K562 (cell line): Measurements from ENCODE around the gene GFM2. TPM values are rescaled to one million over a fixed set of nuclear protein-coding genes. Genes with fewer than 3 reads are reported as not detected.

ENCODE experiments used
- BACH1 ChIP-seq: fragments of 200-800 bp; sonication (Bioruptor generic); IDR thresholded peaks from 2 replicates; pipeline ENCODE4 v1.6.1; 2016; ENCODE audit warnings: missing genetic modification characterization, missing compliant biosample characterization
- CBFB ChIP-seq: sonication (generic); formaldehyde crosslinking; IDR thresholded peaks from 2 replicates; pipeline ENCODE4 v1.4.0; 2020; ENCODE audit warnings: mild to moderate bottlenecking, missing genetic modification reagents
- DPF2 ChIP-seq: fragments of 450-650 bp; IDR thresholded peaks from 2 replicates; pipeline ENCODE4 v1.6.1; 2016
- FOXA3 ChIP-seq, 2 experiments: fragments of 450-650 bp in 1 of 2; sonication (generic) in 1 of 2; formaldehyde crosslinking; IDR thresholded peaks in 1 of 2; conservative IDR thresholded peaks in 1 of 2; 2 replicates each; pipeline versions ENCODE4 v1.4.0 to v1.8.0; 2020 to 2022; ENCODE audit warnings: mild to moderate bottlenecking in 2 of 2, missing genetic modification reagents in 1 of 2
- GABPB2 ChIP-seq: fragments of 250-450 bp; sonication (Bioruptor Pico); conservative IDR thresholded peaks from 2 replicates; pipeline ENCODE4 v1.5.1; 2021; ENCODE audit warnings: mild to moderate bottlenecking
- GTF2B ChIP-seq: IDR thresholded peaks from 2 replicates; pipeline ENCODE4 v1.6.1; 2011; ENCODE audit not compliant: insufficient read length; ENCODE audit errors: extremely low read depth
- POLR2H ChIP-seq: IDR thresholded peaks from 2 replicates; pipeline ENCODE4 v1.6.1; 2016; ENCODE audit warnings: missing genetic modification characterization, low read depth, mild to moderate bottlenecking, control low read depth, missing compliant biosample characterization, moderate library complexity
- RBM15 ChIP-seq: fragments of 200-400 bp; formaldehyde crosslinking; IDR thresholded peaks from 2 replicates; pipeline ENCODE4 v1.6.1; 2018; ENCODE audit warnings: mild to moderate bottlenecking, low read length, moderate library complexity; ENCODE audit not compliant: insufficient read depth
- ZNF12 ChIP-seq: sonication (generic); formaldehyde crosslinking; IDR thresholded peaks from 2 replicates; pipeline ENCODE4 v1.4.0; 2020; ENCODE audit warnings: mild to moderate bottlenecking, missing genetic modification reagents
- polyA plus RNA-seq, 8 experiments: library from polyadenylated mRNA; depleted of rRNA in 4 of 8; stranded (reverse) in 5 of 8; unstranded in 3 of 8; fragments of >200 nt; fragmentation: Nextera tagmentation in 2 of 8; fragmentation: Illumina TruSeq in 1 of 8; extraction: Ambion mirVana in 2 of 8; extraction: Trizol in 1 of 8; gene quantifications; 2 replicates each; pipeline versions ENCODE4 v1.2.1 to v1.2.3, GENCODE V29; 2011 to 2014; ENCODE audit warnings: inconsistent platforms in 1 of 8, missing spikeins in 1 of 8
- total RNA-seq, 7 experiments: library from RNA; depleted of rRNA in 6 of 7; stranded (reverse); fragments of >200 nt in 6 of 7; fragmentation: Illumina TruSeq in 2 of 7; extraction: Trizol in 2 of 7; gene quantifications; 2 replicates each; pipeline versions ENCODE4 v1.2.1 to v1.2.3, GENCODE V29; 2011 to 2021; ENCODE audit warnings: low replicate concordance in 1 of 7
- TF ChIP-seq, protein P1 (sequence below): fragments of 200-600 bp; sonication (generic); IDR thresholded peaks from one replicate; pipeline ENCODE4 v1.6.1; 2012; ENCODE audit warnings: mild to moderate bottlenecking, low read depth, low read length, inconsistent platforms
- TF ChIP-seq, protein P2 (sequence below): IDR thresholded peaks from 3 replicates; pipeline ENCODE4 v1.6.1; 2011; ENCODE audit warnings: borderline replicate concordance, mild to moderate bottlenecking; ENCODE audit not compliant: insufficient read length, insufficient read depth
- TF ChIP-seq, protein P3 (sequence below): sonication (generic); formaldehyde crosslinking; IDR thresholded peaks from 2 replicates; pipeline ENCODE4 v1.8.0; 2022; ENCODE audit warnings: missing genetic modification reagents, mild to moderate bottlenecking, borderline replicate concordance

GFM2 gene
- total and polyA plus RNA-seq, 9 of the 15 experiments (the other 6 are each of a cell fraction or from before 2014, with no cell fraction given): 32.8 to 78.2 (median 52.5) TPM

DNA sequence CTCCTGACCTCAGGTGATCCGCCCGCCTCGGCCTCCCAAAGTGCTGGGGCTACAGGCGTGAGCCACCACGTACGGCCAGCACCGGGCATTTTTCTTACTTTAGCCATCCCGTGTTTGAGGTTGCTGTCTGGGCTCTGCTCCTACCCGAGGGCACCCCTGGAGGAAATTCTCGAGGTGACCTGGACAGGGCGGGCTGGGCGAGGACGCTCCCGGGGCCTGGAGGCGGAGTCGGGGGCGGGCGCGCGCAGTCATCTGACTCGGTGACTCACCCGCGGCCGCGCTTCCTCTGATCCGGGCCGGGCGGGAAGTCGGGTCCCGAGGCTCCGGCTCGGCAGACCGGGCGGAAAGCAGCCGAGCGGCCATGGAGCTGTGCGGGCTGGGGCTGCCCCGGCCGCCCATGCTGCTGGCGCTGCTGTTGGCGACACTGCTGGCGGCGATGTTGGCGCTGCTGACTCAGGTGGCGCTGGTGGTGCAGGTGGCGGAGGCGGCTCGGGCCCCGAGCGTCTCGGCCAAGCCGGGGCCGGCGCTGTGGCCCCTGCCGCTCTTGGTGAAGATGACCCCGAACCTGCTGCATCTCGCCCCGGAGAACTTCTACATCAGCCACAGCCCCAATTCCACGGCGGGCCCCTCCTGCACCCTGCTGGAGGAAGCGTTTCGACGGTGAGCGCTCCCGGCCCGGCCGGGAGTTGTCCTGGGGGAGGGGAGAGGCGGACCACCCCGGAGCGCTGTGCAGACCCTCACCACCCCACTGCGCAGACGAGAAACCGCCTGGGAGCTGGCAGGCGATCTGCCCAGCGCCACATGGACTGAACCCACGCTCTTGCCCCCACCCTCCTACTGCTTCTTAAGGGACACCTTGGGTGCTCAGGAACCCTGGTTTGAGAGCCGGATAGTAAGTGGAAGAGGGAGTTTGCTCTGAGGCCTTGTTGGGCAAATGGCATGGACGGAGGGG is 81.7 kb downstream of the GFM2 start, which contains the start of gene HEXB (continued):
- TF ChIP-seq GABPB2 (no peak), RBM15 (no peak), DPF2 (0 out of 2 replicates have a peak, but pooled peaks have one; percentile 33), CBFB (no peak), BACH1 (tag) (no peak), ZNF12 (CRISPR knock-in tag) (no peak), POLR2H (tag) (peak; percentile 65), GTF2B (no peak), FOXA3 (CRISPR knock-in tag; conservative IDR thresholded peaks at IDR 0.05 in 1 of 2, IDR thresholded peaks at IDR 0.05 in 1 of 2) (no peak)
- TF ChIP-seq, protein P1, sequence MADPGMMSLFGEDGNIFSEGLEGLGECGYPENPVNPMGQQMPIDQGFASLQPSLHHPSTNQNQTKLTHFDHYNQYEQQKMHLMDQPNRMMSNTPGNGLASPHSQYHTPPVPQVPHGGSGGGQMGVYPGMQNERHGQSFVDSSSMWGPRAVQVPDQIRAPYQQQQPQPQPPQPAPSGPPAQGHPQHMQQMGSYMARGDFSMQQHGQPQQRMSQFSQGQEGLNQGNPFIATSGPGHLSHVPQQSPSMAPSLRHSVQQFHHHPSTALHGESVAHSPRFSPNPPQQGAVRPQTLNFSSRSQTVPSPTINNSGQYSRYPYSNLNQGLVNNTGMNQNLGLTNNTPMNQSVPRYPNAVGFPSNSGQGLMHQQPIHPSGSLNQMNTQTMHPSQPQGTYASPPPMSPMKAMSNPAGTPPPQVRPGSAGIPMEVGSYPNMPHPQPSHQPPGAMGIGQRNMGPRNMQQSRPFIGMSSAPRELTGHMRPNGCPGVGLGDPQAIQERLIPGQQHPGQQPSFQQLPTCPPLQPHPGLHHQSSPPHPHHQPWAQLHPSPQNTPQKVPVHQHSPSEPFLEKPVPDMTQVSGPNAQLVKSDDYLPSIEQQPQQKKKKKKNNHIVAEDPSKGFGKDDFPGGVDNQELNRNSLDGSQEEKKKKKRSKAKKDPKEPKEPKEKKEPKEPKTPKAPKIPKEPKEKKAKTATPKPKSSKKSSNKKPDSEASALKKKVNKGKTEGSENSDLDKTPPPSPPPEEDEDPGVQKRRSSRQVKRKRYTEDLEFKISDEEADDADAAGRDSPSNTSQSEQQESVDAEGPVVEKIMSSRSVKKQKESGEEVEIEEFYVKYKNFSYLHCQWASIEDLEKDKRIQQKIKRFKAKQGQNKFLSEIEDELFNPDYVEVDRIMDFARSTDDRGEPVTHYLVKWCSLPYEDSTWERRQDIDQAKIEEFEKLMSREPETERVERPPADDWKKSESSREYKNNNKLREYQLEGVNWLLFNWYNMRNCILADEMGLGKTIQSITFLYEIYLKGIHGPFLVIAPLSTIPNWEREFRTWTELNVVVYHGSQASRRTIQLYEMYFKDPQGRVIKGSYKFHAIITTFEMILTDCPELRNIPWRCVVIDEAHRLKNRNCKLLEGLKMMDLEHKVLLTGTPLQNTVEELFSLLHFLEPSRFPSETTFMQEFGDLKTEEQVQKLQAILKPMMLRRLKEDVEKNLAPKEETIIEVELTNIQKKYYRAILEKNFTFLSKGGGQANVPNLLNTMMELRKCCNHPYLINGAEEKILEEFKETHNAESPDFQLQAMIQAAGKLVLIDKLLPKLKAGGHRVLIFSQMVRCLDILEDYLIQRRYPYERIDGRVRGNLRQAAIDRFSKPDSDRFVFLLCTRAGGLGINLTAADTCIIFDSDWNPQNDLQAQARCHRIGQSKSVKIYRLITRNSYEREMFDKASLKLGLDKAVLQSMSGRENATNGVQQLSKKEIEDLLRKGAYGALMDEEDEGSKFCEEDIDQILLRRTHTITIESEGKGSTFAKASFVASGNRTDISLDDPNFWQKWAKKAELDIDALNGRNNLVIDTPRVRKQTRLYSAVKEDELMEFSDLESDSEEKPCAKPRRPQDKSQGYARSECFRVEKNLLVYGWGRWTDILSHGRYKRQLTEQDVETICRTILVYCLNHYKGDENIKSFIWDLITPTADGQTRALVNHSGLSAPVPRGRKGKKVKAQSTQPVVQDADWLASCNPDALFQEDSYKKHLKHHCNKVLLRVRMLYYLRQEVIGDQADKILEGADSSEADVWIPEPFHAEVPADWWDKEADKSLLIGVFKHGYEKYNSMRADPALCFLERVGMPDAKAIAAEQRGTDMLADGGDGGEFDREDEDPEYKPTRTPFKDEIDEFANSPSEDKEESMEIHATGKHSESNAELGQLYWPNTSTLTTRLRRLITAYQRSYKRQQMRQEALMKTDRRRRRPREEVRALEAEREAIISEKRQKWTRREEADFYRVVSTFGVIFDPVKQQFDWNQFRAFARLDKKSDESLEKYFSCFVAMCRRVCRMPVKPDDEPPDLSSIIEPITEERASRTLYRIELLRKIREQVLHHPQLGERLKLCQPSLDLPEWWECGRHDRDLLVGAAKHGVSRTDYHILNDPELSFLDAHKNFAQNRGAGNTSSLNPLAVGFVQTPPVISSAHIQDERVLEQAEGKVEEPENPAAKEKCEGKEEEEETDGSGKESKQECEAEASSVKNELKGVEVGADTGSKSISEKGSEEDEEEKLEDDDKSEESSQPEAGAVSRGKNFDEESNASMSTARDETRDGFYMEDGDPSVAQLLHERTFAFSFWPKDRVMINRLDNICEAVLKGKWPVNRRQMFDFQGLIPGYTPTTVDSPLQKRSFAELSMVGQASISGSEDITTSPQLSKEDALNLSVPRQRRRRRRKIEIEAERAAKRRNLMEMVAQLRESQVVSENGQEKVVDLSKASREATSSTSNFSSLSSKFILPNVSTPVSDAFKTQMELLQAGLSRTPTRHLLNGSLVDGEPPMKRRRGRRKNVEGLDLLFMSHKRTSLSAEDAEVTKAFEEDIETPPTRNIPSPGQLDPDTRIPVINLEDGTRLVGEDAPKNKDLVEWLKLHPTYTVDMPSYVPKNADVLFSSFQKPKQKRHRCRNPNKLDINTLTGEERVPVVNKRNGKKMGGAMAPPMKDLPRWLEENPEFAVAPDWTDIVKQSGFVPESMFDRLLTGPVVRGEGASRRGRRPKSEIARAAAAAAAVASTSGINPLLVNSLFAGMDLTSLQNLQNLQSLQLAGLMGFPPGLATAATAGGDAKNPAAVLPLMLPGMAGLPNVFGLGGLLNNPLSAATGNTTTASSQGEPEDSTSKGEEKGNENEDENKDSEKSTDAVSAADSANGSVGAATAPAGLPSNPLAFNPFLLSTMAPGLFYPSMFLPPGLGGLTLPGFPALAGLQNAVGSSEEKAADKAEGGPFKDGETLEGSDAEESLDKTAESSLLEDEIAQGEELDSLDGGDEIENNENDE: no peak
- TF ChIP-seq, protein P2, sequence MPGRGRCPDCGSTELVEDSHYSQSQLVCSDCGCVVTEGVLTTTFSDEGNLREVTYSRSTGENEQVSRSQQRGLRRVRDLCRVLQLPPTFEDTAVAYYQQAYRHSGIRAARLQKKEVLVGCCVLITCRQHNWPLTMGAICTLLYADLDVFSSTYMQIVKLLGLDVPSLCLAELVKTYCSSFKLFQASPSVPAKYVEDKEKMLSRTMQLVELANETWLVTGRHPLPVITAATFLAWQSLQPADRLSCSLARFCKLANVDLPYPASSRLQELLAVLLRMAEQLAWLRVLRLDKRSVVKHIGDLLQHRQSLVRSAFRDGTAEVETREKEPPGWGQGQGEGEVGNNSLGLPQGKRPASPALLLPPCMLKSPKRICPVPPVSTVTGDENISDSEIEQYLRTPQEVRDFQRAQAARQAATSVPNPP: no peak
- TF ChIP-seq, protein P3, sequence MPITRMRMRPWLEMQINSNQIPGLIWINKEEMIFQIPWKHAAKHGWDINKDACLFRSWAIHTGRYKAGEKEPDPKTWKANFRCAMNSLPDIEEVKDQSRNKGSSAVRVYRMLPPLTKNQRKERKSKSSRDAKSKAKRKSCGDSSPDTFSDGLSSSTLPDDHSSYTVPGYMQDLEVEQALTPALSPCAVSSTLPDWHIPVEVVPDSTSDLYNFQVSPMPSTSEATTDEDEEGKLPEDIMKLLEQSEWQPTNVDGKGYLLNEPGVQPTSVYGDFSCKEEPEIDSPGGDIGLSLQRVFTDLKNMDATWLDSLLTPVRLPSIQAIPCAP: no peak
